BJ (cell line): Measurements from ENCODE around the gene NRAP. TPM values are rescaled to one million over a fixed set of nuclear protein-coding genes. Genes with fewer than 3 reads are reported as not detected.

ENCODE experiments used
- CTCF ChIA-PET: fragments of 350-600 bp; formaldehyde crosslinking; extraction: SDS; loops from one replicate; lab custom pipeline; 2021; ENCODE audit warnings: antibody characterized with exemption, inconsistent platforms; lab: Yijun Ruan, JAX
- POLR2A ChIA-PET: fragments of 300-600 bp; sonication (Branson Sonifier 250); formaldehyde crosslinking; extraction: SDS; loops from one replicate; lab custom pipeline; 2021; ENCODE audit warnings: antibody characterized with exemption; lab: Charles Lee
- DNase-seq: peaks from one replicate; pipeline ENCODE4 v3.0.0-alpha.2; 2011; ENCODE audit warnings: low read depth
- H3K27me3 ChIP-seq: 2 replicates; pipeline ENCODE4 v1.6.0; 2011; ENCODE audit warnings: low read length; ENCODE audit not compliant: control insufficient read depth, insufficient read depth
- H3K36me3 ChIP-seq: 2 replicates; pipeline ENCODE4 v1.5.1; 2011; ENCODE audit warnings: low read length; ENCODE audit not compliant: control insufficient read depth, insufficient read depth
- H3K4me3 ChIP-seq: 2 replicates; pipeline ENCODE4 v1.5.1; 2011; ENCODE audit warnings: low read depth, mild to moderate bottlenecking, control low read depth, low read length
- CTCF ChIP-seq: IDR thresholded peaks from 2 replicates; pipeline ENCODE4 v1.5.1; 2011; ENCODE audit warnings: low read depth, mild to moderate bottlenecking, control low read depth, inconsistent platforms, low read length, moderate library complexity; ENCODE audit not compliant: insufficient read depth
- polyA plus RNA-seq: library from polyadenylated mRNA; depleted of rRNA; stranded (reverse); fragments of >200 nt; gene quantifications from 2 replicates; pipeline ENCODE4 v1.2.3, GENCODE V29; 2011

Gene NRAP
- polyA plus RNA-seq, 1 experiment = not detected

DNA sequence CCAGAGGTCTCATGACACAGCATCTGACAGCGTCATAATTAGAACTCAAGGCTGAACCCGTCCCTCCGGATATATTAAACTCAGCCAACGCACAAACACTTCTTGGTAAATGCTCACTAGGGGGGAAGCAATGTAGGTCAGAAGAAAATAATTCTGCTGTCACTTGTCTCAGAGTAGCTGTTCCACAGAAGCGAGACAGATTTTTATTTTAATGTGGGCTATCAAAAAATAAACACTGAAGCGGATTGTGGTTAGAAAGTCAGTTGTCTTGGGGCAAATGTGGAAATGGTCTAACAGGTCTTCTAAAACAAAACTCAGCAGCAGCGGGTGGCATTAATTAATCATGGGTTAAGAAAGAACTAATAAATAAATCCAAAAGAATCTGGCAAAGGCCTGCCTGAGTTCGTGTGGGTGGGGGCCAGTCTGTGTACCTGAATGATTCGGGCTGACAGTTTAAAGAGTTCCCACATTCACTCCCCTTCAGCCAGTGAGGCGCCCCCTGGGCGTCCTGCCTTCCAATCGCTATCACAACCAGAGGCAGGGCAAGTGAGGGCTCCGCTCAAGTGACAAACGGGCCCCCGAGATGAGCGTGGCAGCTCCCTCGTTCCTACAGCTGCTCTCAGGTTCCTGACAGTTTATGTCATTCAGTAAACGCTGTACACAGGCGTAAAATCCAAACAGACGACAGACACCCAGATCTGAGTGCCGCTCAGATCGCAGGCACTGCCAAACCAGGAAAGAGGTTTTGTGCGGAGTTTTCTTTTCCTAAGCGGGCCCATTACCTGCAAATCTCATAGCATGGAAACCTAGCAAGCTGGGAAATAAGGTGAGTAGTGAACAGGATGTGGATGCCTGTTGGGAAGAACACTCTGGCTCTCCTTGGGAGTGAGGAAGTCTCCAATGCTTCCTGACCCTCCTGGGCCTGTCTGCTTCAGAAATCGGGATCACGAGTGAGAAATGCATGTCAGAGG, 52.9 kb downstream of the NRAP start:
- CTCF ChIA-PET = no interaction called here
- no peak for TF ChIP-seq CTCF
- DNase-seq = no peak
- Histone ChIP-seq H3K4me3 (no peak overlapping the region), H3K36me3 (no peaks in the 10 kb centered on the region), H3K27me3 (peaks cover 10% of the 10 kb centered on the region)
- POLR2A ChIA-PET = no interaction called here

GRCh38 chr10:113609704-113610108, 54.1 kb downstream of the NRAP start:
- Histone ChIP-seq H3K36me3 (no peaks in the 10 kb centered on the region), H3K27me3 (peaks cover 10% of the 10 kb centered on the region), H3K4me3 (no peak overlapping the region)
- TF ChIP-seq CTCF = no peak
- POLR2A ChIA-PET = no interaction called here
- no peak for DNase-seq
- CTCF ChIA-PET = no interaction called here

GRCh38 chr10:113605268-113605978, 58.4 kb downstream of the NRAP start:
- ChIA-PET POLR2A (no interaction called here), CTCF (no interaction called here)

DNA sequence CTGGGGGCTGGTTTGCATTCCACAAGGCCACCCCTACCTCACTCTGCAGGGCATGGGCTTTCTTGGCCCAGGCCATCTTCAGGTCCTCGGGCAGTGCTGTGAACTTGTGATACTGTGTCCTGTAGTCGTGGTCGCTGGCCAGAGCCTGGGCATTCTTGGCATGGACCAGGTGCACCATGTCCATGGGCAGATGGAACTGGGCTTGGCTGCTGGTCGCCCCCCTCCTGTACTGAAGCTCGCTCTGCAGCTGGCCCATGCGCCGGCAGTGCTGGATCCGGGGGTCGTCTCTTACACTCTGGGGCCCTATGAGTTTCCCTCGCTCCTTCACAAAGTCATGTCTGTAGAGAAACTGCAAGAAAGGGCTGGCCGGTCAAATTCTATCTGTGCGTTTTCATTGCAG, 59.3 kb downstream of the NRAP start:
- POLR2A ChIA-PET = no interaction called here
- CTCF ChIA-PET = no interaction called here
- no peak for TF ChIP-seq CTCF
- no peak for DNase-seq
- Histone ChIP-seq H3K4me3 (no peak overlapping the region), H3K27me3 (no peaks in the 10 kb centered on the region; the same call in 1 of the 2 replicates), H3K36me3 (no peaks in the 10 kb centered on the region)

More at GRCh38 chr10:113605268-113605978, 58.4 kb downstream of the NRAP start:
- no peak for DNase-seq
- H3K27me3 ChIP-seq = no peaks in the 10 kb centered on the region; the same call in 1 of the 2 replicates
- no peak overlapping the region for H3K4me3 ChIP-seq
- H3K36me3 ChIP-seq = no peaks in the 10 kb centered on the region
- no peak for TF ChIP-seq CTCF

GRCh38 chr10:113603057-113603777, 60.6 kb downstream of the NRAP start:
- CTCF ChIA-PET = no interaction called here
- Histone ChIP-seq H3K27me3 (no peaks in the 10 kb centered on the region; the same call in none of the 2 replicates), H3K4me3 (no peak overlapping the region), H3K36me3 (no peaks in the 10 kb centered on the region)
- POLR2A ChIA-PET = no interaction called here
- no peak for DNase-seq
- no peak for TF ChIP-seq CTCF
